ENCODE measurements around the gene APPBP2. TPM values are rescaled to one million over a fixed set of nuclear protein-coding genes. Genes with fewer than 3 reads are reported as not detected.

APPBP2 gene
- polyA plus RNA-seq, 1 donor, result 30.5 TPM

DNA sequence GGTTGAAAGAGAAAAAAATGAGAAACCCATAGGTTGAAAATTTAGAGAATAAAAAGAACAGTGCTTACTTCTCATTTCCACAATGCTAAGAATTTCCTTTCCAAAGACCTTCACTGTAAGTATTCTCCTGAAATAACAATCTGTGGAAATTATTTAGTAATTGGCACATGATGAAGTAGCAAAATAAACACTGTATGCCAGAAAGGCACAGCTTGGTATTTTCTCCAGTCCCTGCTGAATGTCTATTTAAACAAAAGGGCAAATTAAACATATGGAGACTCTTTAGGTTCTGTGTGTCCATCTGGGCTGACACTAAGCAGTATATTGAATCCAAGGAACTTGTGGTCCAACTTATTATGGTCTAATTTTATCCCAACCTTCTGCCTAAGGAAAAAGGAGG lies 57.7 kb downstream of the APPBP2 start:
- Histone ChIP-seq H3K36me3 (ENCODE audit: control insufficient read depth, insufficient read depth, low read length) (peaks cover 42% of the 10 kb centered on the region), H3K4me3 (ENCODE audit: low read length) (no peak overlapping the region), H3K9me3 (ENCODE audit: control insufficient read depth, low read depth, low read length) (no peaks in the 10 kb centered on the region), H3K27me3 (ENCODE audit: control insufficient read depth, insufficient read depth, low read length) (no peaks in the 10 kb centered on the region), H3K27ac (ENCODE audit: low read length) (no peak overlapping the region), H3K4me1 (ENCODE audit: control insufficient read depth, insufficient read depth, low read length) (no peaks in the 10 kb centered on the region)
- no peak for DNase-seq

DNA sequence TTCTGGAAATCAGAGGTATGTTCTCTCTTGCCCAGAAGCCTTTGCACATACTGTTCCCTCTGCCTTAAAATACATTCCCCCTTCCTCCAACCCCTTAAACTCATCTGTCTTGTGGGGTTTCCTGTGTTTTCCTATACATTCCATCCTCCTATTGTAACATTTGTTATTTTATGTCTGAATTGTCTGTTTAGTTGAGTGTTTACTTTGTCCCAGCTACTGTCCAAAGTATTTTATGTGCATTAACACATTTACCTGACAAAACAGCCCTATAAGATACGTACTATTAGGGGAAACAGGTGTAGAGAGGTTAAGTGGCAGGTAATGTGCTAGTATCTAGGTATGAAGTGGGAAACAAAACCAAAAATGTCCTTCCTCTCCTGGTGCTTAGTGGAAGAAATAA lies 61.7 kb downstream of the APPBP2 start:
- DNase-seq, result no peak
- no peaks in the 10 kb centered on the region for H3K9me3 ChIP-seq (ENCODE audit: control insufficient read depth, low read depth, low read length)
- no CpG with 5 or more reads among the region's 1 CpG for WGBS (ENCODE audit: insufficient coverage, low lambda C conversion rate)
- no peak overlapping the region for H3K4me3 ChIP-seq (ENCODE audit: low read length)
- H3K27me3 ChIP-seq (ENCODE audit: control insufficient read depth, insufficient read depth, low read length), result no peaks in the 10 kb centered on the region
- no peaks in the 10 kb centered on the region for H3K4me1 ChIP-seq (ENCODE audit: control insufficient read depth, insufficient read depth, low read length)
- H3K36me3 ChIP-seq (ENCODE audit: control insufficient read depth, insufficient read depth, low read length), result peaks cover 66% of the 10 kb centered on the region
- no peak overlapping the region for H3K27ac ChIP-seq (ENCODE audit: low read length)

DNA sequence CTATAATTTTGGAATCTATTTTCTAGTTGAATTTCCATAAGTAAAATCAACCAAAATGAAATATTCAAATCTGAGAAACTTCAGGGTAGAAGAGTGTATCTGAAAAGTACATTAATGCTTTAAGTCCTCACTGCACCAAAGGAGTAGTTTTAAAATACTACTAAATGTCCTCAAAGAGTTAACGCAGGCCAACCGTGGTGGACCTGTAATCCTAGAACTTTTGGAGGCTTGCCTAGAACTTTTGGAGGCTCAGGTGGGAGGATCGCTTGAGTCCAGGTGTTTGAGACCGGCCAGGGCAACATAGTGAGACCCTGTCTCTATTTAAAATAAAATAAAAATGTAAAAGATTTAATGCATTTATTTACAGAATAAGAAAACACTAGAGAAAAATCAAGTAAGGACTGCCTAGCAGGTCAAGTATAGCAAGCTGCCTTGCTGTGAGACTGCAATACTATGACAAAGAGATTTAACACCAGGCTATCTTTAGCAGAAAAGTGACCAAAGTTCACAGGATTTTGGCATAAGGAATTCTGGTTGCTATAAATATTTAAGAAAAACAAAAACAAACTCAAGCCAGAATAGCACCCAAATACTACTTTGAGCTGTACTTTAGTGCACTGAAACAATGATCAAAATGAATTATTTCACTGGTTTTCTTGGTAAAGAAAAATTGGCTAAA lies 62.7 kb downstream of the APPBP2 start:
- H3K27me3 ChIP-seq (ENCODE audit: control insufficient read depth, insufficient read depth, low read length), result no peaks in the 10 kb centered on the region
- H3K36me3 ChIP-seq (ENCODE audit: control insufficient read depth, insufficient read depth, low read length), result peaks cover 71% of the 10 kb centered on the region
- H3K4me3 ChIP-seq (ENCODE audit: low read length), result no peak overlapping the region
- no peak for DNase-seq
- WGBS (ENCODE audit: insufficient coverage, low lambda C conversion rate), result 100% methylated on average over 1 of the region's 4 CpGs
- no peaks in the 10 kb centered on the region for H3K9me3 ChIP-seq (ENCODE audit: control insufficient read depth, low read depth, low read length)
- no peak overlapping the region for H3K27ac ChIP-seq (ENCODE audit: low read length)
- no peaks in the 10 kb centered on the region for H3K4me1 ChIP-seq (ENCODE audit: control insufficient read depth, insufficient read depth, low read length)

- DNase-seq, result no peak
- H3K36me3 ChIP-seq (ENCODE audit: control insufficient read depth, insufficient read depth, low read length), result peaks cover 80% of the 10 kb centered on the region
- no peak overlapping the region for H3K27ac ChIP-seq (ENCODE audit: low read length)
- H3K27me3 ChIP-seq (ENCODE audit: control insufficient read depth, insufficient read depth, low read length), result no peaks in the 10 kb centered on the region
- H3K4me1 ChIP-seq (ENCODE audit: control insufficient read depth, insufficient read depth, low read length), result no peaks in the 10 kb centered on the region
- no peak overlapping the region for H3K4me3 ChIP-seq (ENCODE audit: low read length)
- 100% methylated on average over 1 of the region's 1 CpG for WGBS (ENCODE audit: insufficient coverage, low lambda C conversion rate)
- peaks cover 3% of the 10 kb centered on the region for H3K9me3 ChIP-seq (ENCODE audit: control insufficient read depth, low read depth, low read length)
Observed at GRCh38 chr17:60461584-60461983, 64.5 kb downstream of the APPBP2 start.

- H3K4me1 ChIP-seq (ENCODE audit: control insufficient read depth, insufficient read depth, low read length), result no peaks in the 10 kb centered on the region
- no peaks in the 10 kb centered on the region for H3K27me3 ChIP-seq (ENCODE audit: control insufficient read depth, insufficient read depth, low read length)
- H3K9me3 ChIP-seq (ENCODE audit: control insufficient read depth, low read depth, low read length), result peaks cover 3% of the 10 kb centered on the region
- no peak for DNase-seq
- peaks cover 64% of the 10 kb centered on the region for H3K36me3 ChIP-seq (ENCODE audit: control insufficient read depth, insufficient read depth, low read length)
- H3K27ac ChIP-seq (ENCODE audit: low read length), result no peak overlapping the region
- no CpG with 5 or more reads among the region's 2 CpGs for WGBS (ENCODE audit: insufficient coverage, low lambda C conversion rate)
- no peak overlapping the region for H3K4me3 ChIP-seq (ENCODE audit: low read length)
Observed at GRCh38 chr17:60457148-60457547, 68.9 kb downstream of the APPBP2 start.

- H3K4me3 ChIP-seq (ENCODE audit: low read length), result no peak overlapping the region
- no peaks in the 10 kb centered on the region for H3K4me1 ChIP-seq (ENCODE audit: control insufficient read depth, insufficient read depth, low read length)
- DNase-seq, result no peak
- peaks cover 63% of the 10 kb centered on the region for H3K36me3 ChIP-seq (ENCODE audit: control insufficient read depth, insufficient read depth, low read length)
- no peak overlapping the region for H3K27ac ChIP-seq (ENCODE audit: low read length)
- peaks cover 3% of the 10 kb centered on the region for H3K9me3 ChIP-seq (ENCODE audit: control insufficient read depth, low read depth, low read length)
- WGBS (ENCODE audit: insufficient coverage, low lambda C conversion rate), result 100% methylated on average over 2 of the region's 4 CpGs
- H3K27me3 ChIP-seq (ENCODE audit: control insufficient read depth, insufficient read depth, low read length), result no peaks in the 10 kb centered on the region
Observed at GRCh38 chr17:60455378-60455777, 70.7 kb downstream of the APPBP2 start.

DNA sequence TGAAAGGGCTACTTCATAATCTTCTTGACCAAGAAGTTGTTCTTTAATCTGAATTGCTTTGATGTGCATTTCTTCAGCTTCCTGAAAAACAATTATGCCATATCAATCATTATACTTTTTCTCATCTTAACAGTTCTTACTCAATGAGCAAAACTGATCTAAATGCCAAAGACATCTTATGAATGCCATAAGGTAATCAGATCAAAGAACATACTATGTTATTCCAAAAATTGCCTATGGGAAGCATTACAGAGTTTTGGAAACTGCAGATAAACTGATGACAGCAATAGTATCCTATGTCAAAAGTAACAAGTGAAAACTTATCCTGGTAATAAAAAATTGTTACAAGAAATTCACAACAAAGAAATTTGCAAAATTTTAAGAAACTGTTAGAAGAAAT lies 74.1 kb downstream of the APPBP2 start:
- no peak for DNase-seq
- Histone ChIP-seq H3K27ac (ENCODE audit: low read length) (no peak overlapping the region), H3K36me3 (ENCODE audit: control insufficient read depth, insufficient read depth, low read length) (peaks cover 53% of the 10 kb centered on the region), H3K9me3 (ENCODE audit: control insufficient read depth, low read depth, low read length) (no peaks in the 10 kb centered on the region), H3K4me1 (ENCODE audit: control insufficient read depth, insufficient read depth, low read length) (no peaks in the 10 kb centered on the region), H3K4me3 (ENCODE audit: low read length) (no peak overlapping the region), H3K27me3 (ENCODE audit: control insufficient read depth, insufficient read depth, low read length) (no peaks in the 10 kb centered on the region)

DNA sequence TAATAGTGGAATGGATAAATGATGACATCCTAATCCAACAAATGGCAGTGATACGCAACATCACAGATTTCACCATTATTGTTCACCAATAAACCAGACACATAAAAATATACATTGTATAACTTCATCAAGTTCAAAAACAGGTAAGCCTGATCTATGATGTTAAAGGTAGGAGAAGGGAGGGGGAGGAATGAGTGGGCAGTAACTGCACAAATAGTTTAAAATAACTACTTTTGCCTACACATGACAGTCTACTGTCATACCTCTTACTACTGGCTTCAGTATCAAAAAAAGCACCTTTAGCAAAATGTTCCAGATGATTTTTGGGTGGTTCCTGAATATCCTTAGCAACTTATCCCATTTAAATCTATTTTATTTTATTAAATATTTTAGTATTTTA lies 75.0 kb downstream of the APPBP2 start:
- H3K4me3 ChIP-seq (ENCODE audit: low read length), result no peak overlapping the region
- no peaks in the 10 kb centered on the region for H3K27me3 ChIP-seq (ENCODE audit: control insufficient read depth, insufficient read depth, low read length)
- H3K9me3 ChIP-seq (ENCODE audit: control insufficient read depth, low read depth, low read length), result no peaks in the 10 kb centered on the region
- no peaks in the 10 kb centered on the region for H3K4me1 ChIP-seq (ENCODE audit: control insufficient read depth, insufficient read depth, low read length)
- DNase-seq, result no peak
- no CpG with 5 or more reads among the region's 1 CpG for WGBS (ENCODE audit: insufficient coverage, low lambda C conversion rate)
- peaks cover 52% of the 10 kb centered on the region for H3K36me3 ChIP-seq (ENCODE audit: control insufficient read depth, insufficient read depth, low read length)
- no peak overlapping the region for H3K27ac ChIP-seq (ENCODE audit: low read length)

GRCh38 chr17:60447375-60447774 lies 78.7 kb downstream of the APPBP2 start:
- 100% methylated on average over 2 of the region's 8 CpGs for WGBS (ENCODE audit: insufficient coverage, low lambda C conversion rate)
- Histone ChIP-seq H3K27ac (ENCODE audit: low read length) (no peak overlapping the region), H3K27me3 (ENCODE audit: control insufficient read depth, insufficient read depth, low read length) (no peaks in the 10 kb centered on the region), H3K36me3 (ENCODE audit: control insufficient read depth, insufficient read depth, low read length) (peaks cover 40% of the 10 kb centered on the region), H3K4me1 (ENCODE audit: control insufficient read depth, insufficient read depth, low read length) (no peaks in the 10 kb centered on the region), H3K9me3 (ENCODE audit: control insufficient read depth, low read depth, low read length) (no peaks in the 10 kb centered on the region), H3K4me3 (ENCODE audit: low read length) (no peak overlapping the region)
- DNase-seq, result no peak

GRCh38 chr17:60445144-60445543 lies 80.9 kb downstream of the APPBP2 start:
- H3K27ac ChIP-seq (ENCODE audit: low read length), result no peak overlapping the region
- DNase-seq, result no peak
- no peaks in the 10 kb centered on the region for H3K4me1 ChIP-seq (ENCODE audit: control insufficient read depth, insufficient read depth, low read length)
- H3K36me3 ChIP-seq (ENCODE audit: control insufficient read depth, insufficient read depth, low read length), result peaks cover 29% of the 10 kb centered on the region
- H3K27me3 ChIP-seq (ENCODE audit: control insufficient read depth, insufficient read depth, low read length), result no peaks in the 10 kb centered on the region
- H3K4me3 ChIP-seq (ENCODE audit: low read length), result no peak overlapping the region
- no peaks in the 10 kb centered on the region for H3K9me3 ChIP-seq (ENCODE audit: control insufficient read depth, low read depth, low read length)

DNA sequence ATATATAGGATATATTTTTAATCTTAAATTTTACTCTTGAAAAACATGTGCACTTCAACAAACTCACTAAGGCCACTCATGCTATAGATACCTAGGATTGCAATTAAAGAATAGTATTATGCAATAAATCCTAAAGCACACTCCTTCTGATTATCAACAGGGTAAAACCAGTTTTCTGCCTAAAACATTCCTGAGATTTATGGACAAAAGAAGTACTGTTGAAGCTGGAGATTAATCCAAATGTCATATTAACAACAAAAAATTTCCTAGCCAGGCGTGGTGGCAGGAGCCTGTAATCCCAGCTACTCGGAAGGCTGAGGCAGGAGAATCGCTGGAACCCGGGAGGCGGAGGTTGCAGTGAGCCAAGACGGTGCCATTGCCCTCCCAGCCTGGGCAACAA lies 82.3 kb downstream of the APPBP2 start:
- H3K27ac ChIP-seq (ENCODE audit: low read length), result no peak overlapping the region
- no peaks in the 10 kb centered on the region for H3K9me3 ChIP-seq (ENCODE audit: control insufficient read depth, low read depth, low read length)
- no peak overlapping the region for H3K4me3 ChIP-seq (ENCODE audit: low read length)
- DNase-seq, result no peak
- no peaks in the 10 kb centered on the region for H3K27me3 ChIP-seq (ENCODE audit: control insufficient read depth, insufficient read depth, low read length)
- no peaks in the 10 kb centered on the region for H3K4me1 ChIP-seq (ENCODE audit: control insufficient read depth, insufficient read depth, low read length)
- no CpG with 5 or more reads among the region's 6 CpGs for WGBS (ENCODE audit: insufficient coverage, low lambda C conversion rate)
- H3K36me3 ChIP-seq (ENCODE audit: control insufficient read depth, insufficient read depth, low read length), result peaks cover 23% of the 10 kb centered on the region
